ENCODE results near the gene UNC5B. TPM values are rescaled to one million over a fixed set of nuclear protein-coding genes. Genes with fewer than 3 reads are reported as not detected.

The UNC5B gene
- total RNA-seq, 1 donor from 2014 or later = not detected

DNA sequence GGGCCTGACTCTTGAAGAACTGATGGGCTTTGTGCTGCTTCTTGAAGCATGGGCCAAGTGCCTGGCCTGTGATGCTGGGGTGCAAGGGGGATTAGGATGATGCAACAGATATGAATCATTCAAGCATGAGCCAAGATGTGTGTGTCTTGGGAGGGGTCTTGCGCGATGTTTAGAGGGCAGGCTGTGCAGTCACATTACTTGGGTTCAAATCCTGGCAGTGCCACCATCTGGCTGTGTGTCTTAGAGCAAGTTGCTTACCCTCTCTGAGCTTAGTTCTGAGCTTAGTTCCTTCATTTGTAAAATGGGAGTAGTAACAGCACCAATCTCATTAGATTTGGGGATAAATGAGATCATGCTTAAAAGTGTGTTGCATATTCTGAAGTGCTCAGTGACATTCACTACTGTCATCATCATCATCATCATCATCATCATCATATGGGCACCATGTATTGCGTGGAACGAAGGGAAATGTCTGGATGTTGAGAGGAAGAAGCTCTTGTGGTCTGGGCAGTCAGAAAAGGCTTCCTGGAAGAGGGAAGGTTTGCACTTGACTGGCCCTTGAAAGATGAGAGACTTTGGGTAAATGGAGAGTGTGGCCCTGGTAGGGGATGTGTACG is 9.3 kb downstream of the UNC5B start:
- no peak for TF ChIP-seq CTCF (IDR thresholded peaks at IDR 0.05)
- H3K9me3 Mint-ChIP-seq = no peaks in the 10 kb centered on the region
- intact Hi-C loops (cut with micrococcal nuclease) = no loop called here
- DNase-seq = peak; percentile 7
- H3K4me3 Mint-ChIP-seq = no peak overlapping the region
- POLR2A ChIA-PET = no interaction called here
- H3K4me1 Mint-ChIP-seq = peaks cover 10% of the 10 kb centered on the region
- CTCF ChIA-PET = no interaction called here
- no peaks in the 10 kb centered on the region for H3K36me3 Mint-ChIP-seq (ENCODE audit: low read depth)
- H3K27me3 Mint-ChIP-seq = peaks cover 36% of the 10 kb centered on the region
- no peak for ATAC-seq (ENCODE audit: low read depth)
- H3K27ac Mint-ChIP-seq = no peak overlapping the region

GRCh38 chr10:71222601-71223346 is 10.4 kb downstream of the UNC5B start:
- Mint-ChIP-seq H3K27me3 (peaks cover 34% of the 10 kb centered on the region), H3K4me1 (peaks cover 4% of the 10 kb centered on the region), H3K27ac (no peak overlapping the region), H3K9me3 (no peaks in the 10 kb centered on the region), H3K36me3 (ENCODE audit: low read depth) (no peaks in the 10 kb centered on the region), H3K4me3 (no peak overlapping the region)
- CTCF ChIA-PET = no interaction called here
- intact Hi-C loops (cut with micrococcal nuclease) = no loop called here
- DNase-seq (peak; percentile 4), ATAC-seq (ENCODE audit: low read depth) (no peak)
- POLR2A ChIA-PET = no interaction called here
- TF ChIP-seq CTCF (IDR thresholded peaks at IDR 0.05) = no peak

DNA sequence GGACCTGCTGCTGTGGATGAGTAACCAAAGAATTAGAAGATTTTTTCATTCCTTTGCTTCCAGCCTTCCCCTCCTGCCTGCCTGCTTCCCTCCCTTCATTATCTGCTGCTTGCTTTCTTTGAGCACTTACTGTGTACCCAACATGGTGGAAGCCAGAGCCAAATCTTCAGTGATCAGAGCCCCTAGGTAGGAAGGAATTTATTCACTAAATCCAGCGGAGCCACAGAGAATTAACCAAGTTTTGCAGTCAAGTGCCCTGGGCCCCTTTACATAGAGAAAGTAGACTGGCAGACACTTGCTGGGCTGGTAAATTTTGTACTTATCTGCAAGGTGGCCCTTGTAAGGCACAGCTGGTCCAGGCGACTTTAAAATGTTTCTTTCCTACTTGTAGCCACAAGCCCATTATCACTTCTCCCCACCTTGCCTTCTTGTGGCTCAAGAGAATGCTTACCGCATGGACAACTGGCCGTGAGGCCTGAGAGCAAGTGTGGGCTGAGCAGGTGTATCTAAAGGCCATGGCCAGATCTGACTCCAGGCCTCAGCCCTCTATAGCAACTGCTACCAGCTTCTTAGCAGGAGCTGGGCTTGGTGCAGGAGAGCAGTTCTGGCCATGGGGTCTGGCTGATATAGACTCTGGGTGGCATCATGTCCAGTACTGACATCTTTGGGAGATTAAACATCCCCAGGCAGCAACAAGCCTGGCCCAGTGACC is 11.1 kb downstream of the UNC5B start:
- no peak for TF ChIP-seq CTCF (IDR thresholded peaks at IDR 0.05)
- DNase-seq (no peak), ATAC-seq (ENCODE audit: low read depth) (no peak)
- intact Hi-C loops (cut with micrococcal nuclease) = no loop called here
- ChIA-PET POLR2A (no interaction called here), CTCF (no interaction called here)
- no peaks in the 10 kb centered on the region for H3K9me3 Mint-ChIP-seq
- peaks cover 32% of the 10 kb centered on the region for H3K27me3 Mint-ChIP-seq
- H3K27ac Mint-ChIP-seq = no peak overlapping the region
- no peak overlapping the region for H3K4me3 Mint-ChIP-seq
- no peaks in the 10 kb centered on the region for H3K4me1 Mint-ChIP-seq
- no peaks in the 10 kb centered on the region for H3K36me3 Mint-ChIP-seq (ENCODE audit: low read depth)

DNA sequence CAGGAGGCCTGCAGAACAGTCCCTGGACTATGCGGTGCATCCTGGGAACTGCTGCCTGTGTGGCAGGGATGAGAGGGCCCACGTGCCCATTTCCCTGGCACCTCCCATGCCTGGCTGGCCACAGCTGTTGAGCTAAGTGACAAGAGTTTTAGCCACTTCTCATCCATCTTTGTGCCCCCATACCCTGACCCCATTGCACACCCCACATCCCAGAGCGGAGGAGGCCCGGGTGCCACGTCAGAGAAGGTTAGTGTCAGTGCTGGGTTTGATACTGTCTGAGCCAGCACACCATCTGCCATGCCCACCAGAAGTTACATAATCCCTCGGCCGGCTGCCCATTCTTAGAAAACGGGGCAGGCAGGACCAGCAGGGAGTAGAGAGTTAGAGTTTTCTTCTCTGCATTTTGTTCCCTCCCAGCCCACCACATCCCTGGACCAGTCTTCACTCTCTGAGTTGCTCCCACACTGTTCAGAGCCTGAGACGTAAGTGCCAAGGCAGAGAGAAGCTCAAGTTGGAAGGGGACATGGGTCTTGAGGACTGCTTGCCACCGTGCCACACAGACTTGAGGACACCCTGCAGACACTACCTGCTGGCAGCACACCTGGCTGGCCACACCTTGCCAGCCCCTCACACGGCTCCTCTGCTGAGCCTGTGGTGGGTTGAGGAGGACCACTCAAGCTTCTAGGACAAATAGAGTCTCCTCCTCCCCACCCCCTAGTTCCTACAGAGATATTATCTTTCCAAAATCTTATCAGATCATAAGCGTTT is 13.1 kb downstream of the UNC5B start:
- ChIA-PET POLR2A (no interaction called here), CTCF (no interaction called here)
- no peak for DNase-seq
- Mint-ChIP-seq H3K27me3 (peaks cover 23% of the 10 kb centered on the region), H3K36me3 (ENCODE audit: low read depth) (no peaks in the 10 kb centered on the region), H3K4me3 (no peak overlapping the region), H3K27ac (no peak overlapping the region), H3K9me3 (no peaks in the 10 kb centered on the region), H3K4me1 (no peaks in the 10 kb centered on the region)
- intact Hi-C loops (cut with micrococcal nuclease) = no loop called here
- no peak for TF ChIP-seq CTCF (IDR thresholded peaks at IDR 0.05)
- ATAC-seq (ENCODE audit: low read depth) = no peak

Measured in activated B cell treated with CpG ODN at 0.5 μM for 24 hours (primary cell).